Uterus (tissue), 2 donors: ENCODE results near the gene R3HDM2.

Experiments
- POLR2A ChIP-seq, 2 donors: fragments of 450-650 bp; IDR thresholded peaks; one replicate each; pipeline ENCODE4 v1.6.1; 2016; ENCODE audit warnings: antibody characterized with exemption in 2 of 2, mild to moderate bottlenecking in 1 of 2, moderate library complexity in 1 of 2
- TF ChIP-seq, protein P1 (sequence below), 4 experiments: fragments of 200-600 bp in 2 of 4; fragments of 450-650 bp in 2 of 4; sonication (generic) in 2 of 4; IDR thresholded peaks; one replicate each; pipeline ENCODE4 v1.5.1; 2016 to 2019; ENCODE audit warnings: antibody characterized with exemption in 4 of 4, mild to moderate bottlenecking in 2 of 4, moderate library complexity in 1 of 4

DNA sequence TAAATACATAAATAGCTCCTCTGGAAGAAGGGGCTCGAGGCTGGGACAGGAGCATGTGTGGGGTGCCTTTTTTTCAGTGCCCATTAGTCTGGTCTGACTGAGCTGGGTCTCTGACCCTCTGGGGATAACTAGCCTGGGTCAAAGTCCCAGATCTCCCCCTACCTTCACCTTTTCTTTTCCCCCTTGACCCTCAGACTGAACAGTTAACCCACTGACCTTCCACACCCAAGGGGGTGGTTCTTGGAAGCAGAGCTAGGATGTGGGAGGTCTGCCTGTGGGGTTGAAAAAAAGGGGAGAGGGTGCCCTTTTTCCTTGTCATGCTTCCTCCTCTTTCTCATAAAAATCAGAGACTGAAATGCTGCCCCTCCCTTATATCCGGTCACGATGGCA is 27.8 kb upstream of the R3HDM2 start:
- TF ChIP-seq, protein P1, sequence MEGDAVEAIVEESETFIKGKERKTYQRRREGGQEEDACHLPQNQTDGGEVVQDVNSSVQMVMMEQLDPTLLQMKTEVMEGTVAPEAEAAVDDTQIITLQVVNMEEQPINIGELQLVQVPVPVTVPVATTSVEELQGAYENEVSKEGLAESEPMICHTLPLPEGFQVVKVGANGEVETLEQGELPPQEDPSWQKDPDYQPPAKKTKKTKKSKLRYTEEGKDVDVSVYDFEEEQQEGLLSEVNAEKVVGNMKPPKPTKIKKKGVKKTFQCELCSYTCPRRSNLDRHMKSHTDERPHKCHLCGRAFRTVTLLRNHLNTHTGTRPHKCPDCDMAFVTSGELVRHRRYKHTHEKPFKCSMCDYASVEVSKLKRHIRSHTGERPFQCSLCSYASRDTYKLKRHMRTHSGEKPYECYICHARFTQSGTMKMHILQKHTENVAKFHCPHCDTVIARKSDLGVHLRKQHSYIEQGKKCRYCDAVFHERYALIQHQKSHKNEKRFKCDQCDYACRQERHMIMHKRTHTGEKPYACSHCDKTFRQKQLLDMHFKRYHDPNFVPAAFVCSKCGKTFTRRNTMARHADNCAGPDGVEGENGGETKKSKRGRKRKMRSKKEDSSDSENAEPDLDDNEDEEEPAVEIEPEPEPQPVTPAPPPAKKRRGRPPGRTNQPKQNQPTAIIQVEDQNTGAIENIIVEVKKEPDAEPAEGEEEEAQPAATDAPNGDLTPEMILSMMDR (IDR thresholded peaks at IDR 0.05): no peak
- TF ChIP-seq POLR2A (IDR thresholded peaks at IDR 0.05): no peak
